Trophoblast cell (in vitro differentiated cells and primary cell): ENCODE results near the gene MYRF.
A peak's percentile ranks its signal among the peaks of the same experiment; 100 is the strongest.

Experiments used
- DNase-seq, 2 donors: peaks; one replicate each; pipeline ENCODE4 v3.0.0-alpha.2; 2016
- H2AFZ ChIP-seq: 2 replicates; pipeline ENCODE4 v1.6.1; 2013; ENCODE audit warnings: low read length, moderate library complexity, mild to moderate bottlenecking; ENCODE audit not compliant: insufficient read depth, poor library complexity
- H2AK5ac ChIP-seq: 2 replicates; pipeline ENCODE4 v1.6.1; 2013; ENCODE audit warnings: mild to moderate bottlenecking, low read length
- H2BK120ac ChIP-seq: 2 replicates; pipeline ENCODE4 v1.6.1; 2013; ENCODE audit warnings: low read length, mild to moderate bottlenecking, moderate library complexity; ENCODE audit not compliant: insufficient read depth, poor library complexity
- H2BK12ac ChIP-seq: 2 replicates; pipeline ENCODE4 v1.6.1; 2013; ENCODE audit warnings: mild to moderate bottlenecking, low read length, moderate library complexity
- H2BK5ac ChIP-seq: 2 replicates; pipeline ENCODE4 v1.6.1; 2013; ENCODE audit warnings: low read length, low read depth, moderate library complexity, mild to moderate bottlenecking; ENCODE audit not compliant: poor library complexity
- H3K14ac ChIP-seq: 2 replicates; pipeline ENCODE4 v1.6.1; 2013; ENCODE audit warnings: mild to moderate bottlenecking, low read length
- H3K18ac ChIP-seq: 2 replicates; pipeline ENCODE4 v1.6.1; 2013; ENCODE audit warnings: mild to moderate bottlenecking, low read length
- H3K23ac ChIP-seq: 2 replicates; pipeline ENCODE4 v1.6.1; 2013; ENCODE audit warnings: low read length
- H3K27ac ChIP-seq: 2 replicates; pipeline ENCODE4 v1.5.1; 2013; ENCODE audit warnings: low read depth, mild to moderate bottlenecking, inconsistent platforms, low read length, moderate library complexity
- H3K27me3 ChIP-seq: 2 replicates; pipeline ENCODE4 v1.6.1; 2013; ENCODE audit warnings: inconsistent platforms, mild to moderate bottlenecking, low read length, moderate library complexity; ENCODE audit not compliant: insufficient read depth
- H3K36me3 ChIP-seq, 2 experiments: 1 replicate in 1 of 2; 2 replicates in 1 of 2; pipeline ENCODE4 v1.6.1; 2013; ENCODE audit warnings: low read length in 2 of 2, mild to moderate bottlenecking in 2 of 2, moderate library complexity in 1 of 2; ENCODE audit not compliant: insufficient read depth in 2 of 2, control insufficient read depth in 1 of 2
- H3K4ac ChIP-seq: 2 replicates; pipeline ENCODE4 v1.6.1; 2013; ENCODE audit warnings: low read depth, mild to moderate bottlenecking, low read length, moderate library complexity
- H3K4me1 ChIP-seq, 2 experiments: 1 replicate in 1 of 2; 2 replicates in 1 of 2; pipeline ENCODE4 v1.6.1; 2013; ENCODE audit warnings: low read length in 2 of 2, mild to moderate bottlenecking in 2 of 2, moderate library complexity in 1 of 2; ENCODE audit not compliant: insufficient read depth in 2 of 2, control insufficient read depth in 1 of 2
- H3K4me2 ChIP-seq: 2 replicates; pipeline ENCODE4 v1.6.1; 2013; ENCODE audit warnings: inconsistent platforms, mild to moderate bottlenecking, low read length, moderate library complexity
- H3K4me3 ChIP-seq: 2 replicates; pipeline ENCODE4 v1.5.1; 2013; ENCODE audit warnings: mild to moderate bottlenecking, low read depth, low read length, inconsistent platforms
- H3K79me1 ChIP-seq: one replicate; pipeline ENCODE4 v1.6.1; 2013; ENCODE audit warnings: low read length
- H3K79me2 ChIP-seq: 2 replicates; pipeline ENCODE4 v1.6.1; 2013; ENCODE audit warnings: low read length, mild to moderate bottlenecking; ENCODE audit not compliant: control insufficient read depth, insufficient read depth, poor library complexity
- H3K9ac ChIP-seq: 2 replicates; pipeline ENCODE4 v1.6.1; 2013; ENCODE audit warnings: mild to moderate bottlenecking, low read length
- H3K9me3 ChIP-seq: 2 replicates; pipeline ENCODE4 v1.6.1; 2013; ENCODE audit warnings: low read depth, mild to moderate bottlenecking, control low read depth, inconsistent platforms, low read length; ENCODE audit not compliant: insufficient read depth
- H4K12ac ChIP-seq: 2 replicates; pipeline ENCODE4 v1.6.1; 2013; ENCODE audit warnings: low read depth, mild to moderate bottlenecking, low read length, moderate library complexity
- H4K8ac ChIP-seq: 2 replicates; pipeline ENCODE4 v1.6.1; 2013; ENCODE audit warnings: low read depth, mild to moderate bottlenecking, low read length, moderate library complexity
- H4K91ac ChIP-seq: one replicate; pipeline ENCODE4 v1.6.1; 2013; ENCODE audit warnings: low read depth, mild to moderate bottlenecking, low read length, moderate library complexity
- WGBS: extraction: QIAGEN DNeasy Blood & Tissue Kit; methylation state at CpG from one replicate; pipeline ENCODE4 v1.1.7; 2013; ENCODE audit warnings: missing lambda C conversion rate; ENCODE audit not compliant: insufficient read length, insufficient coverage; ENCODE audit errors: extremely low coverage; 5-methylcytosine and 5-hydroxymethylcytosine counted together

MYRF gene

DNA sequence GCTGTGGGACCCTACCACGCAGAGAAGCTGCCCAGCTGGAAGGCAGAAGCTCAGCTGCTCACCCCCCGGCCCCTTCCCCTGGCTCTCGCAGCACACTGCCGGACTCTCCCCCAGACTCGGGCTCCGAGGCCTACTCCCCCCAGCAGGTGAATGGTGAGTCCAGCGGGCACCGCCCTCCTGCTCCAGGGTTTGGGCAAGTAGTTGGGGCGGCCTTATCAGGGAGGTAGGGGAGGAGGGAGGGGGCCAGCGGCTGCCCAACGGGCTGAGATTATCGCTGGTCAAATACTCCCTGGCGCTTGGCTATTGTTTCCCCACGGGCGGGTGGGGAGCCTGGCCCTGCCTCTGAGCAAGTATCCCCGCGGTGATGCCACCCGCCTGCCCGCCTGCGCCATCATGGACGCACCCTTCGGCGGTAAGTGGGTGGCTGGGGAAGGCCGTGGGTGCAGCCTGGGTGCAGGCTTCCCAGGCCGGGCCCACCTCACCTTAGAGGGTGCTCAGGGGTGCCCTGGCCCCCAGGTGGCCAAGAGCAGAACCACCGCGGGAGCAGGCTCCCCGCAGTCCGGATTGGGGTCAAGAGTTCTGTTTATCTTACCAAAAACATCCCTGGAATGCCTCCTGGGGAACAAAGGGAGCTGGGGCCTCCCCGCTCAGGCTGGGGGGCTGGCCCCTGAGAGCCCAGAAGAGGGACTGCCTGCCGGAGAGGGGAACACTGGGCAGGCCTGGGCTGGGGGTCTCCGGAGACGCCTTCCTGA, 16.9 kb downstream of the MYRF start:
- no peak overlapping the region for H4K8ac ChIP-seq
- H3K27me3 ChIP-seq = no peaks in the 10 kb centered on the region
- H2AK5ac ChIP-seq = peak overlapping the region; percentile 52
- no peak overlapping the region for H2BK5ac ChIP-seq
- H3K4me1 ChIP-seq = peaks cover 30 to 42% of the 10 kb centered on the region in 2 experiments
- H3K4me2 ChIP-seq = no peak overlapping the region
- H4K12ac ChIP-seq = no peak overlapping the region
- H3K18ac ChIP-seq = no peak overlapping the region
- H3K4ac ChIP-seq = no peak overlapping the region
- H3K9me3 ChIP-seq = peaks cover 5% of the 10 kb centered on the region
- whole genome bisulfite sequencing = no CpG with 5 or more reads among the region's 33 CpGs
- H4K91ac ChIP-seq = no peak overlapping the region
- H3K9ac ChIP-seq = no peak overlapping the region
- no peaks in the 10 kb centered on the region for H3K36me3 ChIP-seq
- no peak overlapping the region for H3K23ac ChIP-seq
- H2BK120ac ChIP-seq = no peak overlapping the region
- peaks cover 20% of the 10 kb centered on the region for H3K79me1 ChIP-seq
- no peak overlapping the region for H3K14ac ChIP-seq
- DNase-seq = no peak
- H2BK12ac ChIP-seq = no peak overlapping the region
- H3K79me2 ChIP-seq = peaks cover 6% of the 10 kb centered on the region
- H2AFZ ChIP-seq = no peak overlapping the region
- no peak overlapping the region for H3K4me3 ChIP-seq
- H3K27ac ChIP-seq = no peak overlapping the region

DNA sequence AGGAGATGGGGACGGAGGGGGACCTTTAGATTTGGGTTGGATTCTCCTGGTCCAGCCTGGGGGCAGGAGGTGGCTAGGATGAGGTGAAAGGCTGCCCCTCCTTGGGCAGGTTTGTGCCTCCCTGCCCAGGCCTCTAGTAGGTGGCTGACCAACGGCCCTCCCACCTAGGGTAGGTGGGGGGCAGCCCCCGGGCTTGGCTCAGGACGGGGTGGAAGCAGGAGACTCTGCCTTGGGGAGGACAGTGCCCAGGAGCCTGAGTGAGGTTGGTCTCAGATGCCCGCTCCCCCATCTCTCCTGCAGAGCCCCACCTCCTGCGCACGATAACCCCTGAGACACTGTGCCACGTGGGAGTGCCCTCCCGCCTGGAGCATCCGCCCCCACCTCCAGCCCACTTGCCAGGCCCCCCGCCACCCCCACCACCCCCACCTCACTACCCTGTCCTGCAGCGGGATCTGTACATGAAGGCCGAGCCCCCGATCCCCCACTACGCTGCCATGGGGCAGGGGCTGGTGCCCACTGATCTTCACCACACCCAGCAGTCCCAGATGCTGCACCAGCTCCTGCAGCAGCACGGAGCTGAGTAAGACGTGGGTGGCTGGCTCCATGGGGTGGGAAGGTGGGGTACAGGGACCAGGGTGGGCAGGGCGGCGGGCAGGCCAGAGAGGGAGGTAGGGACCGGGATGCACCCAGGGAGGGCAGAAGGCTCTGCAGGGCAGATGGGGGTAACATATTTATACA, 17.7 kb downstream of the MYRF start:
- Histone ChIP-seq H3K4me2 (no peak overlapping the region), H3K27ac (no peak overlapping the region), H3K27me3 (no peaks in the 10 kb centered on the region), H3K4me1 (peaks cover 30 to 42% of the 10 kb centered on the region in 2 experiments), H3K18ac (no peak overlapping the region), H3K4me3 (no peak overlapping the region), H3K9ac (no peak overlapping the region), H2BK5ac (no peak overlapping the region), H3K14ac (no peak overlapping the region), H3K9me3 (peaks cover 3% of the 10 kb centered on the region), H4K91ac (peak overlapping the region; percentile 19), H2BK120ac (no peak overlapping the region), H3K79me2 (peaks cover 6% of the 10 kb centered on the region), H2BK12ac (no peak overlapping the region), H4K12ac (no peak overlapping the region), H3K36me3 (no peaks in the 10 kb centered on the region), H3K79me1 (peaks cover 22% of the 10 kb centered on the region), H3K4ac (no peak overlapping the region), H2AFZ (no peak overlapping the region), H4K8ac (no peak overlapping the region), H3K23ac (no peak overlapping the region), H2AK5ac (peak overlapping the region; percentile 42)
- no CpG with 5 or more reads among the region's 20 CpGs for WGBS
- no peak for DNase-seq

DNA sequence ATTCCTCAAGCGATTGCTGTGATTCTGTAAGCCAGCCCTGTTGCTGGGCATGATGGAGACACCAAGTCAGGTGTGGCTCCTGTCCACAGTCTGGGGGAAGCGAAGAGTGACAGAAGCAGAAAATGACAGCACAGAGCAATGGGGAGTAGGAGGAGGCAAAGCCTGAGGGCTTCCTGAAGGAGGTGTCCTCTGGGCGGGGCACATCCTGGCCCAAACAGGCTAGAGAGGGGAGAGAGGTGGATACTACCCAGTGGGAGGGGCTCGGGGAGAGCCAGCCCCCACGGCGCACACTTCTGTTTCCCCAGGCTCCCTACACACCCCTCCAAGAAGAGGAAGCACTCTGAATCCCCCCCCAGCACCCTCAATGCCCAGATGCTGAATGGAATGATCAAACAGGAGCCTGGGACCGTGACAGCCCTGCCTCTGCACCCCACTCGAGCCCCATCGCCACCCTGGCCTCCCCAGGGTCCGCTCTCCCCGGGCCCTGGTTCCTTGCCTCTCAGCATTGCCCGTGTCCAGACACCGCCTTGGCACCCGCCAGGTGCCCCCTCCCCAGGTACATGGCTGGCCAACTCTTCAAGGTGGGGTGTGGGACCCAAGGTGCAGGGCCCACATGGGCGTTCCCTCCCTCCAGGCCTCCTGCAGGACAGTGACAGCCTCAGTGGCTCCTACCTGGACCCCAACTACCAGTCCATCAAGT, 18.9 kb downstream of the MYRF start:
- Histone ChIP-seq H4K12ac (peak overlapping the region; percentile 49), H2AFZ (no peak overlapping the region), H3K4me2 (no peak overlapping the region), H4K8ac (peak overlapping the region; percentile 30), H2AK5ac (peak overlapping the region; percentile 46), H3K4me3 (no peak overlapping the region), H3K27me3 (no peaks in the 10 kb centered on the region), H3K9ac (peak overlapping the region; percentile 1), H3K27ac (peak overlapping the region; percentile 24), H3K23ac (no peak overlapping the region), H3K14ac (peak overlapping the region; percentile 12), H3K4me1 (peaks cover 30 to 42% of the 10 kb centered on the region in 2 experiments), H3K9me3 (peaks cover 1% of the 10 kb centered on the region), H3K18ac (peak overlapping the region; percentile 76), H3K4ac (peak overlapping the region; percentile 1), H3K79me1 (peaks cover 22% of the 10 kb centered on the region), H3K79me2 (peaks cover 6% of the 10 kb centered on the region), H2BK12ac (peak overlapping the region; percentile 63), H4K91ac (peak overlapping the region; percentile 89), H2BK5ac (peak overlapping the region; percentile 64), H2BK120ac (peak overlapping the region; percentile 75), H3K36me3 (no peaks in the 10 kb centered on the region)
- WGBS = no CpG with 5 or more reads among the region's 15 CpGs
- no peak for DNase-seq

DNA sequence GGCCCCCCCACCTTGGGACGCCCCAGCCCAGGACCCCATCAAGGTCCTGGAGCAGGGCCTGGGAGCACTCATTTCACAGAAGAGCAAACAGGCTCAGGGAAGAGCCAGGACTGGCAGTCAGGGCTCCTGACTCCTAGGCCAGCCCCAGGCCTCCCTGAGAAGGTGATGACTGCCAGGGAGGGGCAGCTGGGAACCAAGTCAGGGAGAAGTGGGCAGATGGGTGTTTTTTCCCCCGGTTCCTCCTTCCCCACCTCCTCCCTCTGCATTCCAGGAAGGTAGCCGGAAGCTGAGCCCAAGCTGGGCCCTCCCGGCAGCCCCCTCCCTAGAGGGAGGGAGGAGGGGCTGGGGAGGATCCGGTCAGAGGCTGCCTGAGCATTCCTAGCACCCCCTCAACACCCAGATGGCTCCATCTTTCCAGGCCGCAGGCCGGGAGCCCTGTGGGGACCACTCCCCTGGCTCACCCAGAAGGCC, 19.6 kb downstream of the MYRF start:
- no peak overlapping the region for H3K23ac ChIP-seq
- H2AFZ ChIP-seq = peak overlapping the region; percentile 30
- peaks cover 0 to 4% of the 10 kb centered on the region in 2 experiments for H3K36me3 ChIP-seq
- H3K14ac ChIP-seq = peak overlapping the region; percentile 81
- no CpG with 5 or more reads among the region's 7 CpGs for WGBS
- H2BK12ac ChIP-seq = peak overlapping the region; percentile 63
- peak overlapping the region; percentile 1 for H3K4ac ChIP-seq
- H2AK5ac ChIP-seq = peak overlapping the region; percentile 49
- no peak overlapping the region for H3K4me3 ChIP-seq
- H4K8ac ChIP-seq = peak overlapping the region; percentile 30
- peaks cover 22% of the 10 kb centered on the region for H3K79me1 ChIP-seq
- peak overlapping the region; percentile 76 for H3K18ac ChIP-seq
- H3K79me2 ChIP-seq = peaks cover 6% of the 10 kb centered on the region
- H3K27ac ChIP-seq = peak overlapping the region; percentile 24
- peak overlapping the region; percentile 89 for H4K91ac ChIP-seq
- H3K4me2 ChIP-seq = no peak overlapping the region
- no peak for DNase-seq
- peaks cover 1% of the 10 kb centered on the region for H3K9me3 ChIP-seq
- H3K4me1 ChIP-seq = peaks cover 30 to 42% of the 10 kb centered on the region in 2 experiments
- H2BK5ac ChIP-seq = peak overlapping the region; percentile 71
- H4K12ac ChIP-seq = peak overlapping the region; percentile 55
- no peak overlapping the region for H3K9ac ChIP-seq
- peak overlapping the region; percentile 81 for H2BK120ac ChIP-seq
- no peaks in the 10 kb centered on the region for H3K27me3 ChIP-seq
